NOMO-1 treated with dmso at 0.1 percent for 144 hours (cell line): ENCODE data around the gene FHIT.
"Not testable (repeated sequence)": the region's sequence is repeated elsewhere in the genome, so short reads cannot be mapped to it uniquely, and the experiment has no call there.

ENCODE experiments used
- DNase-seq: peaks from one replicate; lab custom pipeline; 2025; ENCODE audit not compliant: unreplicated experiment; lab: John Stamatoyannopoulos, UW

FHIT gene

GRCh38 chr3:61117045-61117898 is 134.0 kb downstream of the FHIT start:
- no peak for DNase-seq

- no peak for DNase-seq
Measured at GRCh38 chr3:61114316-61114953, 136.8 kb downstream of the FHIT start.

DNA sequence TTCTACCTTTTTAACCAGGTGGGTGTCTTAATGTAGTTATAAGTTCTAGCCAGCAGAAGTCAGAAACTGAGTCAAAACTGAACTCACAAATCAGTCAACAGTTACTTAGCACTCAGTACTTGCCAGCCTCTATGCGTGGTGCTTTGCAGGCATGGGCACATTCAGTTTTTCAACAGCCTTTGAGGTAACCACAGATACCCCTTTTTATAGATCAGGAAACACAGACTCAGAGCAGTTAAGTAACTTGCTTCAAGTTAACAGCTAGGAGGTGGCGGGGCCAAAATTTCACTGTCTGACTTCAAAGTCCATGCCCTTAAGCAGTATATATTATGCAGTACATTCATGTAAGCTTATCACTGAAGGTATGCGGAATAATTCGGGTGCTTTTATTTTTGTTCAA is 139.4 kb downstream of the FHIT start:
- DNase-seq = no peak

DNA sequence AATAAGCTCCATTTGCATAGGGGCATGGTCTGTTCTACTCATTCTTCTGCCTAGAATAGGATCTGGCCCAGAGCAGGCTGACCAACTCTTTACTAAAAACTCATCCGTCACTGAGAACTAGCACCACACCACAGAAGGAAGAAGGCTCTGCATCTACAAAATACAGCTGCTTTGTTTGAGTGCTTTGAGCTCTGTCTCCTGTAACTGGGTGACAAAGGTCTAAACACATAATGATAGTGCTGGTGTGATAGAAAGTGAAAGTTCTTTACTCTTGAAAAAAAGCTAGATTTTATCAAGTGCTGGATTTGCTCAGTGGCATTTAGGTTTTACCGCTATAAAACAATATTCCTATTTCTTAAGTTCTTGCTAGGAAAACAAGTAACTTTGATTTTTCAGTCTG is 140.7 kb downstream of the FHIT start:
- DNase-seq = no peak

- no peak for DNase-seq
Measured at GRCh38 chr3:61108247-61109019, 142.8 kb downstream of the FHIT start.

DNA sequence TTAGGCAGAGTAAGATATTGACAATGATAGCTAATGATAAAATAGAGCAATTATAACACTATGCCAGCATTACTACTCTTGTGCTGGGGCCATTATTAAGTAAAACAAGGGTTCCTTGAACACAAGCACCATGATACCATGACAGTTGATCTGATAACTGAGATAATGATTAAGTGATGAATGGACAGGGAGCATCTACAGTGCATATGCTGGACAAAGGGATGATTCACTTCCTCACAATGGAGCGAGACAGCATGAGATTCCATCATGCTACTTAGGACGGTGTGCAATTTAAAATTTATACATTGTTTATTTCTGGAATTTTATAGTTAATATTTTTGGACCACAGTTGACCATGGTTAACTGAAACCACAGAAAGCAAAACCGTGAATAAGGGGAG is 156.6 kb downstream of the FHIT start:
- DNase-seq = no peak

- no peak for DNase-seq
Measured at GRCh38 chr3:61093364-61093763, 157.9 kb downstream of the FHIT start.

DNA sequence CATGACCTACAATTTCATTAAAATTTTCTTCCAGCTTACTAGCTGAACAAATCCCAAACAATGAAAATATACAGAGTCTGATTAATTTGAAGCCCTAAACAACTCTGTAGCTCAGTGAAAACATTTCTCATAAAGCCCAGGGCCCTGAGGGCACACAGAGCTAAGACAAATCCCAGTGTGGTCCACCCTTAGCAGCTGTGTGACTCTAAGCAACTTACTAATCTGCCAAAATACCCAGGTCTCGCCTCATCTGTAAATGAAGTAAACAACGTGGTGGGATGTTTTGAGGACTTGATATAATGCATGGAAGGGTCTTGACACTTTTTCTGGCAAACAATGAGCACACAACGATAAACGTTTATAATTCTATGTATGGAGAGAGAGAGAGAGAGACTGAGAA is 158.4 kb downstream of the FHIT start:
- DNase-seq = no peak

- DNase-seq = no peak
Measured at GRCh38 chr3:61090389-61091169, 160.7 kb downstream of the FHIT start.

DNA sequence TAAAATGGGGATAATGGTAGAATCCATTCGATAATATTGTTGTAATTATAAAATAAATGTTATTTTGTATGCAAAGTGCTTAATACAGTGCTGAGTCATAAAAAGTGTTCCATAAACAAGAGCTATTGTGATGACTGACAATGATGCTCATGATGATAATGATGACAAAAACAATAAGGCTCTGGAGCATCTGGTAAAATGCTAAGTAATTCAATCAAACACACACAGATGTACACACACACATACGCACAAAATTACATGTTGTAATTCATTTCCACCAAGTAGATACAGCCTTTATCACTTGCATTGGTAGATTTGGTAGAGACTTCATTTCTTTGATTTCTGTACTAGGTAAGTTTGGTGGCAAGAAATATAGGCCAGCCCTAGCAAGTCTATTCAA is 163.8 kb downstream of the FHIT start:
- no peak for DNase-seq

GRCh38 chr3:61081554-61081953 is 169.7 kb downstream of the FHIT start:
- no peak for DNase-seq

GRCh38 chr3:61080737-61081445 is 170.4 kb downstream of the FHIT start:
- no peak for DNase-seq

DNA sequence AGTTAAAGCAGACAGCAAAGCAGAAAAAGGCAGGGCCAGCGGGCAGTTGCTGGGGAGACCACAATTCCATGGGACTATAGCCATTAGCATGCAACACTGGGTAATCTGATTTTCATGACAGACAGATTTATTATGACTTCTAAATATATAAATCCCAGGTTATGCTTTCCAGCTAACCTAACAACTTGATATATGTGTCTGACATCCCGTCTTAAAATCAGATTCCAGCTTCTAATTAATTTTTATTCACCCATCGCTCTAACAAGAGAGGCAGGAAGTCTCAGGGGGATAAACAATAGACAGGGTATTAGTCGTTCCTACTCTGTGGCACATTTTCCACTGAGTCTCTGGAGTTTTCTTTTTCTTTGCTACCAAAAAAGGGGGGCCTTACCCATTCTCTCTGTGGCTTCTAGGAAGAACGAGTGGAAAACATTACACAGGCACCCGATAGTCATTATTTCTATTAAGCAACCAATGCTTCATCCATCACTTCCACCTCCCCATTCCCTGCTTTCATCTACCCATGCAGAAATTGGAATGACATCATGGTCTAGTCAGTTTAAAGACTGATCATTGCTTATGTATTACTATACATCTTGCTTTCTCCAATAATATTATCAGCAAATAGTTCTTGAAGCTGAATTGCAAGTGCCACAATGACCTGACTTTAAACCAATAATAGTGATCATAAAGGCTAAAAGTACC is 173.1 kb downstream of the FHIT start:
- DNase-seq = no peak

- DNase-seq = no peak
Measured at GRCh38 chr3:61077551-61077950, 173.7 kb downstream of the FHIT start.

- DNase-seq = no peak
Measured at GRCh38 chr3:61074783-61075182, 176.5 kb downstream of the FHIT start.

DNA sequence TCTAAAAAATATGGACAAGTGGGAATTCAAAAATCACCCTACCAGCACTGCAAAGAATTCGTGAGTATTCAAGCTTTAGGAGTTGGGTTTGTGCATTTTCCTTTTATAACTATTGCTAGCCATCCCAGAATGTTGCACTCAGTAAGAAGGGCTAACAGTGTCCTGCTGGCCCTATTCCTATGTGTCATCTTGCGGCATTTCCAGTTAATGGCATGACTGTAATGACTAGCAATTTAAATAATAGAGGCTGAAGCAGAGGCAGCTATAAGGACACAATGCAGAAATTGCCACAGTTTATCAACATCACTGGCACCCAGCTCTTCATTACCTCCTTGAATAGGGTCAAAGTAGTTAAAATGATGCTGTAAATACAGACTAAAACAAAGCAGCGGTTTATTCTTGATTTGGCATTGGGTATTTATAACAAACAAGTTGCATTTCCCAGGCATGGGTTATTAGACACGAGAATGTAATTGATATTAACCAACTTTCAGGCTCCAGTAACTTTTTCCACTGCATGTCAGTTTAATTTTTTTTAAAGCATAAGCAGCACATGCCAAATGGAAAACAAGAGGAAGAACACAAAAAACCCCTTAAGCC is 177.6 kb downstream of the FHIT start:
- no peak for DNase-seq

- DNase-seq = no peak
Measured at GRCh38 chr3:61068084-61068483, 183.2 kb downstream of the FHIT start.

DNA sequence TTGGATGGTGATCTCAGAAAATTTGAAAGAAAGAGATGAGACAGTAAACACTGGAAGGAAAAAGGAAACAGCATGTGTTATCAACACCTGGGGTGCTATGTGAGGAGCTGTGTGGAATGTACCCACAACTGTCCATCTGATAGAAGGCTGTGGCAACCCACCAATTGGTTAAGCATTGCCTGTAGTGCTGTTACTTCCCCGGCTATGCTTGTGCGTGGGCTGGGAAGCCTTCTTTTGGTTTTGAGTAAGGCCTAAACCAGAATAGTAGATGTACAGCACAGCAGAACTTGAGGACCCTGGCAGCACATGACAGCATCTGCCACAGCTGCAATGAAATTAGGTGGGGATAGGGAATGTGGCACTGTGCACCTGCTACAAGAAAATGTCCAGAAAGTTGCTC is 184.5 kb downstream of the FHIT start:
- no peak for DNase-seq

DNA sequence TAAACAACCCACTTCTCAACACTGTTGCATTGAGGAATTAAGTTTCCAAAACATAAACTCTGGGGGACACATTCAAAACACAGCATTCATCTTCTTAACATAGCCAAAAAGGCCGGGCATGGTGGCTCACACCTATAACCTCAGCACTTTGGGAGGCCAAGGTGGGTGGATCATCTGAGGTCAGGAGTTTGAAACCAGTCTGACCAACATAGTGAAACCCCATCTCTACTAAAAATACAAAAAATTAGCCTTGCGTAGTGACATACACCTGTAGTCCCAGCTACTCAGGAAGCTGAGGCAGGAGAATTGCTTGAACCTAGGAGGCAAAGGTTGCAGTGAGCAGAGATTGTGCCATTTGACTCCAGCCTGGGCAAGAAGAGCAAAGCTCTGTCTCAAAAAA is 185.0 kb downstream of the FHIT start:
- not testable (repeated sequence) for DNase-seq
